Activated T-cell treated with anti-CD3 and anti-CD28 coated beads for 24 hours (primary cell): ENCODE measurements around the gene CNKSR3.

Experiments used
- DNase-seq: peaks from one replicate; pipeline ENCODE4 v3.0.0-alpha.2; 2020; ENCODE audit warnings: low read depth

Gene CNKSR3

GRCh38 chr6:154457046-154457713 is 53.3 kb downstream of the CNKSR3 start:
- DNase-seq, result no peak

GRCh38 chr6:154453329-154453728 is 57.2 kb downstream of the CNKSR3 start:
- DNase-seq, result no peak

DNA sequence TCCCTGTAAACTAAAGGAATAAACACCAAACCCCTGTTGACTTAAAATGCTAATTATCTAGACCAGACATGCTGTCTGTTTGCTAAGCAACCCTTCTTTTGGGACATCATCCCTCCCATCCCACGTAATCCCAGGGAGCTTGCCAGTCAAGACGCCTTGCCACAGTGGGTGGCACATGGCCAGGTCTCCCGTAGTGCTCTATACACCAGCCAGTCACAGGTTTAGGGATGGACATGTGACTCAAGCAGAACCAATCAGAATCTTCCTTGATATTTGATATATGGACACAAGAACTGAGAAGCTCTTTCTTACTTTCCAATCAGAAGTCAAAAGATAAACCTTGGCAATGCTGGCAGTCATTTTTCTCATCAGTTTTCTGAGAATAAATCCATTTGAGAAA is 60.0 kb downstream of the CNKSR3 start:
- DNase-seq, result no peak

- DNase-seq, result no peak
These were observed 61.9 kb downstream of the CNKSR3 start for GRCh38 chr6:154448448-154449096.

DNA sequence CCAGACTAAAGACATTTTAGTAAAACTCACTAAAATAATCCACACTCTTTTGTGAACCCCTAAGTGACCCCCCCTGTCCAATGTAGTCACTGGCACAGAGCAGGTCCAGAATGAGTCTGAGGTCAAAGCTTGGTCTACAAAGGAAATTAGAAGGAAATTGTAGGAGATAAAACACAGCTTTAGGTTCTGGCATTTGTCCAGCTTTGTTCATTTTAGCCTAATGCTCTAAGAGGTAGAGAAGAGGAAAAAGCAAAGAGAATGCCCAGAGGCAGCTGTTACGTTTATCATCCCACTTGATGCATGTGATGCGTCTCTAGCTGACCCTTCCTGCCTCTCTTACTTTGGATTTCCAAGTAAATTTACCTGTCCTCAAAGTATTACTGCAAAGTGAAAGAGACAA is 62.5 kb downstream of the CNKSR3 start:
- no peak for DNase-seq

GRCh38 chr6:154446984-154447383 is 63.5 kb downstream of the CNKSR3 start:
- no peak for DNase-seq

DNA sequence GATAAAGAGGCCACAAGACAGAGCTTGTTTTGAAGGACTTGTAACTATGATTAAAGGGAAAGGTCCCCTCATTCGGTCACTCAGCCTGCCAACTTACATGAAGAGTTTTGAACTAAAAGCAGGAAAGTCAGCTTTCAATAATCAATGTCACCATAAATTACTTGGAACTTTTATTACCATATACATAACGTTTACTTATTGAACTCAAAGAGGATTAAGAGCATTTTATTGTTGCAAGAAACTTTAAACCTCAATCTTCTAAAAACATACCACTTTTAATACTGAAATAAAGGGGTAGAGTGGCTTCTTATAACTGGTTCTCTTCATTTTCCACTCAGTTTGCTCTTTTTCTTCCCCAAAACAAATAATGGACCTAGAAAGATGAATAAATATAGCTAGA is 65.1 kb downstream of the CNKSR3 start:
- no peak for DNase-seq

DNA sequence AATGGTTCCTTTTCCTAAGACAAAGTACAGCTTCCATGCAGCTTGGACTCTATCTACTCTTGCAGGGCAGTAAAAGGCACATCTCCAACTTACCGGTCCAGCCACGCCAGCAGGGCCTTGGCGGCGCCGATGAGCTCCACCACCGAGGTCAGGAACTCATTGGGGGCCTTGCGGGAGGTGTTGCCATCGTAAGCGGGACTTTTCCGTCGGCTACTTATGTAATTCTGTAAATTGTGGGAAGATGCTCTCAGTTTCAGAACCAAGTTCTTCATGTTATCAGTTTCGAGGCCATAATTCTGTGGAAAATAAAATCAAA is 68.5 kb downstream of the CNKSR3 start:
- DNase-seq, result no peak

- DNase-seq, result no peak
These were observed 70.0 kb downstream of the CNKSR3 start for GRCh38 chr6:154440422-154441043.

GRCh38 chr6:154440022-154440421 is 70.5 kb downstream of the CNKSR3 start:
- DNase-seq, result no peak

DNA sequence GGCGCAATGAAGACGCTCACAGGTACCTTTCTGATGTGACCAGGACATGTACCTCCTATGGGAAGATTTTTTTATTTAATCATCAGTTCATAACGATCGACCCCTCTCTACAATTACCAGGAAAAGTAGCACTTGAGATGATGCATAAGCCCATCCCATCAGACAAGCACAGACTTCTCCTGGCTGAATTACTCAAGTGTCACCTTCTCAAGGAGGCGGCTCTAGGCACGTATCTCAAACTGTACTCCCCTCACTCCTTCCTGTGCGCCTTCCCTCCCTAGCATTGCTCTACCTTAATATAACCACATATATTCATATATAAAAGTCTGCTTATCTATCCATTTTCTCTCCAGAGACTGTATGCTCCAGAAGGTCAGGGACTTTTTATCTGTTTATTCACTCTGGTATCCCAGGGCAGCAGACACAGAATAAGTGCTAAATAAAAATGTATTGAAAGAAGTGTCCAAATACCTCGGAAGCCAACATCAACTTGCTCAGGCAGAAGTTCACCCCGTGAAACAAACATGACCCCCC is 71.5 kb downstream of the CNKSR3 start:
- no peak for DNase-seq

- DNase-seq, result no peak
These were observed 75.0 kb downstream of the CNKSR3 start for GRCh38 chr6:154435400-154435945.

DNA sequence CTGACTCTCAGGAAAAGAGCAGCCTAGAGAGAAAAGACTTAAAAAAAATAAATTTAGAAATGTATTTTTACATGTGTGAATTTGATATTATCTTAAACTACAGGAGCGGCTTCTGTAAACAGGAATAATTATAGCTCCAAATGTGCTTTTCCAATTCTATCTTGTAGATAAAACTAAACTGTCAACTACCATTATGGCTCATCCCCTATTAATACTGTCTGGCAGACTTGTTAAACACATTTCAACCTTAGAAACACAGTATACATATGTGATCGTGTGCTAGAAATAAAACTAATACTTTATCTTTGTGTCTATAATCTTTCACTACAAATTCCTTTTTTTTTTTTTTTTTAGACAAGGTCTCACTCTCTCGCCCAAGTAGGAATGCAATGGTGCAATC is 75.8 kb downstream of the CNKSR3 start:
- DNase-seq, result no peak

GRCh38 chr6:154433477-154434241 is 76.8 kb downstream of the CNKSR3 start:
- no peak for DNase-seq

DNA sequence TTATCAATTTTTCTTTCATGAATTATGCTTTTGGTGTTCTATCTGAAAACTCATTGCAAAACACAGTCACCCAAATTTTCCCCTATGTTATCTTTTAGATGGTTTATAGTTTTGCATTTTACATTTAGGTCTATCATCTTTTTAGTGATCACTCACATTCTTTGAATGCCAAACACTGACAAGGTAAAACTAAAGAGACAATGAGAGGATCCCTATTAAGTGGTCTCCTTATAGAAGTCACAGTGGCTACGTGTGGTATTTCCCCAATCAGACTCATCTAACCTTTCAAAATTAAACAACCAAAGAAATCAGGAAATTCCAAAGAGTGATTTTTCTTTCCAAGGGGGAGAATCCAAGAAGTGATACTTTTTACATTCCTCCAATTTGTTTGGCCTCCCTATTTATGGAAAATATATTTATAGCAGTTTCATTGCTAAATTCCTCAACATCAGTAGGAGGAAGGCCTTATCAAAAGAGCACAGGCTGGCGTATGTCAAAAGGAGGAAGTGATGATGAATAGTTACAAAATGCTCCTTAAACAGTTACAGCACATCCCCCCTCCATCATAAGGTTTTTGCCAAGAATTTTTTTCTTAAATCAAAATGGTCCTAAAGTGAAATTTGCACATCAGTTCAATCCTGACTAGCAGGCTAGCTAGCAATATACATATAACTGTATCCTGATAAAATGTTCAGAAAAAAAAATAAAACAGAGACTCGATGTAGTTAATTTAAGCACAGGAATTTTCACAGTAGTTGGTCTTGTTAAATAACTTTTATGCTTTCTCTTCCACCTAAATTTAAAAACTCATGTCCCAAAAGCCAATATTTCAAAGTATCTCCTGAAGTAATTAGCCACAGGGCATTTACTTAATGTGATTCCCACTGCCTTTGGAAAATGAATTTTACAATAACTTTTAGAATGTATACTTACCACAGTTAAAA is 77.7 kb downstream of the CNKSR3 start:
- no peak for DNase-seq

DNA sequence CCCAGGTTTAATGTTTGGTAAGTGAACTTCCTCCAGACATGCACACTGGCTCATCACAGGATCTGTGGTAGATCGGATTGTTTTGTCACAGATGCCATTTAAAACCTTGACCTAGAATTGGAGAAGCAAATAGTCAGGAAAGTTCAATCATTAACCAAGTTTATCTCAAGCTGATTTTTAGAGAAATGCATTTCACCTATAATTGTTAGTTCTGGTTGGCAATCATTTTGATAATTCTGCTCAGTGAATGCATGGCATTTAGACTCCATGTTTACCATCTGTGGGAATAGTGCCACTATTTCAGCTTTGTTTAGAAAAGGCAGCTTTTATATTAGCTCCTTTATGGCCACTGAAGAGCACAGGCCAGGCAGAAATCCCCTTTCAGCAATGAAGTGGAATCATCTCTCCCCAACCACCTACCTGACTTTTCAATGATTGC is 80.0 kb downstream of the CNKSR3 start:
- DNase-seq, result no peak

GRCh38 chr6:154429711-154430110 is 80.8 kb downstream of the CNKSR3 start:
- no peak for DNase-seq

DNA sequence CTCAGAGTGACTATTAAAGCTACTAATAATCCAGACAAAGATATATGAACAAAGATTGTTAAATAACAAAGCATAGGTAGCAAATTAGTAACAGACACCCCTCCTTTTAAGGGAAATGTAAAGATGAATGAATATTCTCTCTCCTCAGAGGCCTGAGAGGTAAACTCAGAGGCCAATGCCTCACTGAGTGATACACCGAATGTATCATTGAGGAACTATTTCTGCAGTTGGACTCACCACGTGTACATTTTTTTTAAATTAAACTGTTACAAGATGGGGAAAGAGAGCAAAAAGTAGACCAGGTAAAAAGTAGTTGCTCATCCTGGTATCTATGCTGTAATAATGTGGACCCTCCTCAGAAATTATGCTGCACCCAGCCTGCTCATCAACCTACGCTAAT is 81.6 kb downstream of the CNKSR3 start:
- no peak for DNase-seq

GRCh38 chr6:154427446-154427845 is 83.0 kb downstream of the CNKSR3 start:
- DNase-seq, result no peak

- no peak for DNase-seq
These were observed 83.5 kb downstream of the CNKSR3 start for GRCh38 chr6:154426997-154427396.

DNA sequence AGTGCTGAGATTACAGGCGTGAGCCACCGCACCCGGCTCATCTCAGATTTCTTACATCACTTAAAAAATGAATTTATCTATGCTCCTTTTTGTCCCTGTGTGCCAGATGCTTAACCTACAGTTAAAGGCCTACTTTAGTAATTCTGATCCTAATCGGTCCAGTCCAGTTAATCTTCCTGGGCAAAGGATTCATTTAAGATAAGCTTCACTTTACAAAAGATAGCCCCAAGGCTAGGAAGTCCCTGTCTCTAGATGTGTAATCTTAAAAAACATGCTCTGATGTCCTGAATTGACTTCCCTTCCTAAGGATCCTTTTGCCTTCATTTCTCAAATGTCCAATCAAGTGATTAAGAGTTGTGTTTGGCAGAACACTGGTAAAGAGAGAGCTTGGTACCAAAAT is 85.5 kb downstream of the CNKSR3 start:
- no peak for DNase-seq
